Transverse colon (tissue), 4 donors: ENCODE data around the gene ACSS1.

Experiments used
- CTCF ChIP-seq, 5 experiments: fragments of 200-600 bp in 3 of 5; fragments of 450-650 bp in 2 of 5; sonication (generic) in 3 of 5; IDR thresholded peaks; 1 replicate in 2 of 5; 2 replicates in 3 of 5; pipeline ENCODE4 v1.5.1; 2016 to 2017; ENCODE audit warnings: antibody characterized with exemption in 5 of 5, inconsistent platforms in 3 of 5, mild to moderate bottlenecking in 2 of 5, moderate library complexity in 1 of 5
- EP300 ChIP-seq: sonication (generic); formaldehyde crosslinking; IDR thresholded peaks from one replicate; pipeline ENCODE4 v1.6.1; 2017; ENCODE audit warnings: antibody characterized with exemption, low read depth
- POLR2A ChIP-seq: fragments of 450-650 bp; IDR thresholded peaks from one replicate; pipeline ENCODE4 v1.6.1; 2016; ENCODE audit warnings: antibody characterized with exemption, mild to moderate bottlenecking, moderate library complexity
- POLR2AphosphoS5 ChIP-seq, 3 donors: sonication (generic); formaldehyde crosslinking; IDR thresholded peaks; one replicate each; pipeline ENCODE4 v1.6.1; 2016; ENCODE audit warnings: antibody characterized with exemption in 3 of 3

GRCh38 chr20:25056690-25057233, 1.2 kb downstream of the ACSS1 start:
- TF ChIP-seq EP300 = no peak
- TF ChIP-seq CTCF (IDR thresholded peaks at IDR 0.05) = no peak
- no peak for TF ChIP-seq POLR2A
- TF ChIP-seq POLR2AphosphoS5 (IDR thresholded peaks at IDR 0.05) = no peak
